Measurements from ENCODE around the gene GAS7. TPM values are rescaled to one million over a fixed set of nuclear protein-coding genes. Genes with fewer than 3 reads are reported as not detected.

The GAS7 gene
- total RNA-seq, 1 donor from 2014 or later: 8.5 TPM

GRCh38 chr17:10130263-10130662, 68.1 kb downstream of the GAS7 start:
- no peaks in the 10 kb centered on the region for H3K9me3 Mint-ChIP-seq (ENCODE audit: unreplicated experiment)
- H2AFZ ChIP-seq (ENCODE audit: low read depth, low read length): no peak overlapping the region
- no peaks in the 10 kb centered on the region for H3K79me2 ChIP-seq (ENCODE audit: insufficient read depth, low read length)
- no peak overlapping the region for H3K4me3 ChIP-seq (ENCODE audit: insufficient read depth, low read depth, low read length)
- no peaks in the 10 kb centered on the region for H3K27me3 Mint-ChIP-seq (ENCODE audit: low read depth, unreplicated experiment)
- no peak overlapping the region for H3K9ac ChIP-seq (ENCODE audit: low read length)
- H3K27me3 ChIP-seq (ENCODE audit: insufficient read depth, low read length): no peaks in the 10 kb centered on the region
- no peak overlapping the region for H3K4me3 Mint-ChIP-seq (ENCODE audit: unreplicated experiment)
- no peaks in the 10 kb centered on the region for H3K36me3 ChIP-seq (ENCODE audit: insufficient read depth, low read length)
- peak; percentile 26 for FAIRE-seq
- peaks cover 26% of the 10 kb centered on the region for H3K4me1 ChIP-seq (ENCODE audit: insufficient read depth, low read length)
- TF ChIP-seq EZH2 (IDR thresholded peaks at IDR 0.05; ENCODE audit: insufficient read depth, low read length) (no peak), CTCF (IDR thresholded peaks at IDR 0.05; ENCODE audit: insufficient read depth, low read depth, low read length) (no peak)
- no peaks in the 10 kb centered on the region for H3K9me3 ChIP-seq (ENCODE audit: insufficient read depth, low read depth, low read length)
- DNase-seq (ENCODE audit: low read depth): no peak
- H4K20me1 ChIP-seq (ENCODE audit: insufficient read depth, low read length): no peaks in the 10 kb centered on the region
- peaks cover 32% of the 10 kb centered on the region for H3K4me1 Mint-ChIP-seq (ENCODE audit: low read depth, unreplicated experiment)
- H3K4me2 ChIP-seq (ENCODE audit: low read length): no peak overlapping the region
- no peak overlapping the region for H3K27ac Mint-ChIP-seq (ENCODE audit: unreplicated experiment)
- no peaks in the 10 kb centered on the region for H3K36me3 Mint-ChIP-seq (ENCODE audit: low read depth, unreplicated experiment)
- H3K27ac ChIP-seq (ENCODE audit: low read depth, low read length): no peak overlapping the region

GRCh38 chr17:10127819-10128425, 70.5 kb downstream of the GAS7 start:
- Histone ChIP-seq H3K27ac (ENCODE audit: low read depth, low read length) (peak overlapping the region; percentile 83), H3K4me2 (ENCODE audit: low read length) (peak overlapping the region; percentile 61)
- peak; percentile 93 for DNase-seq (ENCODE audit: low read depth)

More at GRCh38 chr17:10127819-10128425, 70.5 kb downstream of the GAS7 start:
- peak overlapping the region; percentile 64 for H3K9ac ChIP-seq (ENCODE audit: low read length)
- Mint-ChIP-seq H3K4me3 (ENCODE audit: unreplicated experiment) (peak overlapping the region; percentile 43), H3K4me1 (ENCODE audit: low read depth, unreplicated experiment) (peaks cover 32% of the 10 kb centered on the region), H3K9me3 (ENCODE audit: unreplicated experiment) (no peaks in the 10 kb centered on the region), H3K36me3 (ENCODE audit: low read depth, unreplicated experiment) (no peaks in the 10 kb centered on the region), H3K27ac (ENCODE audit: unreplicated experiment) (peak overlapping the region; percentile 93), H3K27me3 (ENCODE audit: low read depth, unreplicated experiment) (no peaks in the 10 kb centered on the region)
- no peaks in the 10 kb centered on the region for H3K36me3 ChIP-seq (ENCODE audit: insufficient read depth, low read length)
- peak overlapping the region; percentile 62 for H2AFZ ChIP-seq (ENCODE audit: low read depth, low read length)
- no peaks in the 10 kb centered on the region for H4K20me1 ChIP-seq (ENCODE audit: insufficient read depth, low read length)
- H3K4me3 ChIP-seq (ENCODE audit: insufficient read depth, low read depth, low read length): no peak overlapping the region
- H3K27me3 ChIP-seq (ENCODE audit: insufficient read depth, low read length): no peaks in the 10 kb centered on the region
- FAIRE-seq: peak; percentile 72
- no peaks in the 10 kb centered on the region for H3K9me3 ChIP-seq (ENCODE audit: insufficient read depth, low read depth, low read length)
- H3K4me1 ChIP-seq (ENCODE audit: insufficient read depth, low read length): peaks cover 26% of the 10 kb centered on the region
- no peaks in the 10 kb centered on the region for H3K79me2 ChIP-seq (ENCODE audit: insufficient read depth, low read length)
- TF ChIP-seq EZH2 (IDR thresholded peaks at IDR 0.05; ENCODE audit: insufficient read depth, low read length) (no peak), CTCF (IDR thresholded peaks at IDR 0.05; ENCODE audit: insufficient read depth, low read depth, low read length) (no peak)
